DND-41 (cell line): ENCODE results near the gene PAH.
A peak's percentile ranks its signal among the peaks of the same experiment; 100 is the strongest.

Experiments
- ATAC-seq: fragments of 200-7000 bp; cut with Tn5 transposase; 3 replicates; pipeline ENCODE4 v1.9.1; 2021; ENCODE audit warnings: low read depth; ENCODE audit not compliant: insufficient read depth
- DNase-seq: peaks from one replicate; pipeline ENCODE4 v3.0.0-alpha.2; 2020
- H2AFZ ChIP-seq: 2 replicates; pipeline ENCODE4 v1.6.0; 2012; ENCODE audit warnings: low read depth, low read length
- H3K27ac ChIP-seq: 2 replicates; pipeline ENCODE4 v1.5.1; 2012; ENCODE audit warnings: low read length, inconsistent platforms
- H3K27me3 ChIP-seq: fragments of 200-600 bp; sonication (generic); 2 replicates; pipeline ENCODE4 v1.6.0; 2012; ENCODE audit warnings: low read length, mild to moderate bottlenecking, inconsistent platforms; ENCODE audit not compliant: insufficient read depth, poor library complexity
- H3K36me3 ChIP-seq: 2 replicates; pipeline ENCODE4 v1.5.1; 2012; ENCODE audit warnings: low read length, inconsistent platforms; ENCODE audit not compliant: insufficient read depth
- H3K4me1 ChIP-seq: 2 replicates; pipeline ENCODE4 v1.5.1; 2012; ENCODE audit warnings: mild to moderate bottlenecking, low read length; ENCODE audit not compliant: insufficient read depth
- H3K4me2 ChIP-seq: 2 replicates; pipeline ENCODE4 v1.6.0; 2012; ENCODE audit warnings: mild to moderate bottlenecking, moderate library complexity, low read length, inconsistent platforms; ENCODE audit not compliant: insufficient read depth
- H3K4me3 ChIP-seq, 2 experiments: fragments of 200-600 bp in 1 of 2; shearing (Covaris generic) in 1 of 2; 2 replicates each; pipeline ENCODE4 v1.5.1; 2012 to 2016; ENCODE audit warnings: inconsistent platforms in 2 of 2, low read length in 2 of 2, mild to moderate bottlenecking in 2 of 2, low read depth in 1 of 2, moderate library complexity in 1 of 2
- H3K79me2 ChIP-seq: 2 replicates; pipeline ENCODE4 v1.6.0; 2012; ENCODE audit warnings: low read length, inconsistent platforms; ENCODE audit not compliant: insufficient read depth
- H3K9ac ChIP-seq: 2 replicates; pipeline ENCODE4 v1.6.0; 2012; ENCODE audit warnings: low read depth, mild to moderate bottlenecking, inconsistent platforms, low read length, moderate library complexity
- H3K9me3 ChIP-seq: 2 replicates; pipeline ENCODE4 v1.5.1; 2012; ENCODE audit warnings: low read length, moderate library complexity, mild to moderate bottlenecking, inconsistent platforms; ENCODE audit not compliant: insufficient read depth, severe bottlenecking
- H4K20me1 ChIP-seq: 2 replicates; pipeline ENCODE4 v1.6.0; 2012; ENCODE audit warnings: low read length; ENCODE audit not compliant: insufficient read depth
- CTCF ChIP-seq: IDR thresholded peaks from 2 replicates; pipeline ENCODE4 v1.5.1; 2012; ENCODE audit warnings: borderline replicate concordance, low read length, moderate library complexity, mild to moderate bottlenecking; ENCODE audit not compliant: poor library complexity, severe bottlenecking; ENCODE audit errors: extremely low read depth
- EZH2 ChIP-seq: IDR thresholded peaks from 3 replicates; pipeline ENCODE4 v1.6.1; 2012; ENCODE audit warnings: borderline replicate concordance, low read depth, mild to moderate bottlenecking, moderate library complexity, low read length, inconsistent platforms; ENCODE audit not compliant: severe bottlenecking

PAH gene

GRCh38 chr12:102955926-102956737 lies 39.1 kb upstream of the PAH start:
- H3K4me3 ChIP-seq, result no peak overlapping the region
- H3K27ac ChIP-seq, result no peak overlapping the region
- TF ChIP-seq EZH2, result no peak
- TF ChIP-seq CTCF, result no peak
- no peak overlapping the region for H2AFZ ChIP-seq
- H3K4me1 ChIP-seq, result no peaks in the 10 kb centered on the region
- DNase-seq (no peak), ATAC-seq (no peak)
- H3K9me3 ChIP-seq, result no peaks in the 10 kb centered on the region
- H3K4me2 ChIP-seq, result no peak overlapping the region
- peaks cover 6% of the 10 kb centered on the region for H3K27me3 ChIP-seq
- H3K79me2 ChIP-seq, result no peaks in the 10 kb centered on the region
- no peaks in the 10 kb centered on the region for H3K36me3 ChIP-seq
- H4K20me1 ChIP-seq, result no peaks in the 10 kb centered on the region
- no peak overlapping the region for H3K9ac ChIP-seq

DNA sequence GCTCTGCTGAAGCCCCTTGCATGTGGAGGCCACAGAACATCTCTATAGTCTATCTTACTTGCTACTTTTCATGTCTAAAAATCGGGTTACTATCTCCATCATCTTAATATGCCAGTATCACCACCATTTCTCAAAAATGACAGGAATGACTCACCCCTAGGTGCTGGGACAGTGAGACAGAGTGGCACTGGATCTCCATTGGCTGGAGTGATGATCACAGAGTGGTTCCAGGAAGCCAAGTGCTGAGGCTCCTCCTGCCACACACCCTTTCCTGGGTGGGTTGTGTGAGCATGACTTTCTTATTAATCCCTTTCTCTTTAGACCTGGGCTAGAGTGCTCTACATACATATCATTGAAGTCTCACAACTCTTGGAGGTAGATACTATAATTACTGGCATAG lies 37.1 kb upstream of the PAH start:
- no peaks in the 10 kb centered on the region for H3K36me3 ChIP-seq
- H3K4me3 ChIP-seq, result no peak overlapping the region
- peak; percentile 35; the same call in 1 of the 3 replicates for ATAC-seq
- H3K79me2 ChIP-seq, result no peaks in the 10 kb centered on the region
- H3K4me2 ChIP-seq, result no peak overlapping the region
- no peak overlapping the region for H2AFZ ChIP-seq
- peaks cover 6% of the 10 kb centered on the region for H3K27me3 ChIP-seq
- H3K27ac ChIP-seq, result no peak overlapping the region
- TF ChIP-seq EZH2, result no peak
- TF ChIP-seq CTCF, result no peak
- H3K9ac ChIP-seq, result no peak overlapping the region
- H3K4me1 ChIP-seq, result no peaks in the 10 kb centered on the region
- no peaks in the 10 kb centered on the region for H3K9me3 ChIP-seq
- no peak for DNase-seq
- H4K20me1 ChIP-seq, result no peaks in the 10 kb centered on the region

- Histone ChIP-seq H3K36me3 (no peaks in the 10 kb centered on the region), H3K27ac (no peak overlapping the region), H3K27me3 (peaks cover 6% of the 10 kb centered on the region), H3K9me3 (no peaks in the 10 kb centered on the region), H3K4me1 (no peaks in the 10 kb centered on the region), H3K9ac (no peak overlapping the region), H2AFZ (no peak overlapping the region), H3K4me3 (no peak overlapping the region), H4K20me1 (no peaks in the 10 kb centered on the region), H3K79me2 (no peaks in the 10 kb centered on the region), H3K4me2 (no peak overlapping the region)
- no peak for DNase-seq
- no peak for TF ChIP-seq CTCF
- no peak for TF ChIP-seq EZH2
- ATAC-seq, result no peak
Measured at GRCh38 chr12:102953221-102953620, 36.2 kb upstream of the PAH start.
